H1 (cell line): Measurements from ENCODE around the gene NEO1. TPM values are rescaled to one million over a fixed set of nuclear protein-coding genes. Genes with fewer than 3 reads are reported as not detected.
A peak's percentile ranks its signal among the peaks of the same experiment; 100 is the strongest.

Source experiments
- CTCF ChIA-PET: fragments of 300-600 bp; sonication (Branson Sonifier 250); formaldehyde crosslinking; loops from one replicate; lab custom pipeline; 2021; ENCODE audit not compliant: partially characterized antibody; lab: Charles Lee
- POLR2A ChIA-PET: fragments of 300-600 bp; sonication (Branson Sonifier 250); formaldehyde crosslinking; loops from one replicate; lab custom pipeline; 2021; ENCODE audit warnings: inconsistent platforms; ENCODE audit not compliant: partially characterized antibody; lab: Charles Lee
- DNase-seq, 2 experiments: peaks; one replicate each; pipeline versions ENCODE4 v3.0.0 to v3.0.0-alpha.2; 2010 to 2022; ENCODE audit warnings: low spot score in 2 of 2, low read depth in 1 of 2, mixed read lengths in 1 of 2
- FAIRE-seq: peaks from 2 replicates; lab custom pipeline; 2011; peaks lifted over from hg19 to GRCh38; lab: Jason Lieb, UNC
- H2AFZ ChIP-seq: 2 replicates; pipeline ENCODE4 v1.8.1; 2012; ENCODE audit warnings: low read length, inconsistent platforms
- H2AK5ac ChIP-seq: 2 replicates; pipeline ENCODE4 v1.6.1; 2013; ENCODE audit warnings: low read depth, low read length
- H2BK120ac ChIP-seq: replicated peaks from 2 replicates; pipeline ENCODE3; 2013; ENCODE audit warnings: low read depth, low read length, inconsistent platforms
- H2BK12ac ChIP-seq: 2 replicates; pipeline ENCODE4 v1.6.1; 2013; ENCODE audit warnings: low read depth, low read length
- H2BK15ac ChIP-seq: 2 replicates; pipeline ENCODE4 v1.6.1; 2013; ENCODE audit warnings: low read length
- H2BK20ac ChIP-seq: 2 replicates; pipeline ENCODE4 v1.6.1; 2013; ENCODE audit warnings: low read length
- H2BK5ac ChIP-seq: 2 replicates; pipeline ENCODE4 v1.6.1; 2013; ENCODE audit warnings: low read depth, low read length
- H3K14ac ChIP-seq: 2 replicates; pipeline ENCODE4 v1.6.1; 2013; ENCODE audit warnings: inconsistent platforms; ENCODE audit not compliant: insufficient read length
- H3K18ac ChIP-seq: 2 replicates; pipeline ENCODE4 v1.6.1; 2013; ENCODE audit warnings: low read length; ENCODE audit errors: extremely low read depth
- H3K23ac ChIP-seq: 2 replicates; pipeline ENCODE4 v1.6.1; 2013; ENCODE audit warnings: inconsistent platforms; ENCODE audit not compliant: insufficient read length
- H3K23me2 ChIP-seq: 2 replicates; pipeline ENCODE4 v1.6.1; 2013; ENCODE audit warnings: low read depth, low read length
- H3K27ac ChIP-seq: 2 replicates; pipeline ENCODE4 v1.6.1; 2011; ENCODE audit warnings: low read depth, low read length, inconsistent platforms
- H3K27me3 ChIP-seq, 4 experiments: replicated peaks in 1 of 4; 1 replicate in 1 of 4; 2 replicates in 3 of 4; pipeline versions ENCODE4 v1.6.1 to v1.8.1; 2011 to 2013; ENCODE audit warnings: low read length in 3 of 4, mild to moderate bottlenecking in 3 of 4, inconsistent platforms in 2 of 4, mixed read lengths in 2 of 4, moderate library complexity in 1 of 4; ENCODE audit not compliant: control insufficient read depth in 3 of 4, insufficient read depth in 3 of 4; ENCODE audit errors: extremely low read depth in 1 of 4
- H3K36me3 ChIP-seq, 4 experiments: 2 replicates each; pipeline versions ENCODE4 v1.6.1 to v1.8.1; 2011 to 2013; ENCODE audit warnings: mild to moderate bottlenecking in 4 of 4, low read length in 3 of 4, moderate library complexity in 2 of 4, control low read depth in 1 of 4, inconsistent platforms in 1 of 4; ENCODE audit not compliant: insufficient read depth in 4 of 4, control insufficient read depth in 2 of 4
- H3K4ac ChIP-seq: replicated peaks from 2 replicates; pipeline ENCODE3; 2013; ENCODE audit warnings: low read length, low read depth, mixed read lengths, inconsistent platforms; ENCODE audit not compliant: insufficient read length
- H3K4me1 ChIP-seq, 4 experiments: replicated peaks in 1 of 4; 1 replicate in 1 of 4; 2 replicates in 3 of 4; pipeline versions ENCODE4 v1.6.1 to v1.8.1; 2011 to 2013; ENCODE audit warnings: low read length in 3 of 4, inconsistent platforms in 2 of 4, mixed read lengths in 1 of 4; ENCODE audit not compliant: insufficient read depth in 4 of 4, control insufficient read depth in 3 of 4
- H3K4me2 ChIP-seq, 2 experiments: 2 replicates each; pipeline versions ENCODE4 v1.6.1 to v1.8.1; 2011 to 2013; ENCODE audit warnings: low read depth in 2 of 2, low read length in 2 of 2, control low read depth in 1 of 2, inconsistent platforms in 1 of 2, mild to moderate bottlenecking in 1 of 2; ENCODE audit not compliant: insufficient read depth in 1 of 2
- H3K4me3 ChIP-seq, 4 experiments: fragments of 200-600, 300-600 bp in 1 of 4; sonication (generic), shearing (Covaris generic), sonication (Bioruptor Twin) in 1 of 4; 2 replicates each; pipeline versions ENCODE4 v1.5.1 to v1.8.1; 2011 to 2016; ENCODE audit warnings: low read length in 4 of 4, low read depth in 3 of 4, control low read depth in 2 of 4, inconsistent platforms in 2 of 4, mild to moderate bottlenecking in 2 of 4, mixed read lengths in 1 of 4, moderate library complexity in 1 of 4; ENCODE audit not compliant: insufficient read depth in 2 of 4; ENCODE audit errors: extremely low read depth in 1 of 4
- H3K56ac ChIP-seq: replicated peaks from 2 replicates; pipeline ENCODE3; 2013; ENCODE audit warnings: low read depth, mild to moderate bottlenecking, mixed read lengths, low read length, inconsistent platforms; ENCODE audit not compliant: insufficient read length
- H3K79me1 ChIP-seq: 2 replicates; pipeline ENCODE4 v1.6.1; 2013; ENCODE audit warnings: low read depth, low read length, control low read depth
- H3K79me2 ChIP-seq, 2 experiments: 2 replicates each; pipeline versions ENCODE4 v1.6.1 to v1.8.1; 2012 to 2013; ENCODE audit warnings: low read length in 2 of 2, mild to moderate bottlenecking in 2 of 2, inconsistent platforms in 1 of 2; ENCODE audit not compliant: insufficient read depth in 2 of 2, control insufficient read depth in 1 of 2
- H3K9ac ChIP-seq, 4 experiments: replicated peaks in 1 of 4; 1 replicate in 1 of 4; 2 replicates in 3 of 4; pipeline versions ENCODE4 v1.6.1 to v1.8.1; 2011 to 2013; ENCODE audit warnings: low read depth in 3 of 4, low read length in 3 of 4, control low read depth in 2 of 4, mild to moderate bottlenecking in 2 of 4, moderate library complexity in 2 of 4, inconsistent platforms in 1 of 4; ENCODE audit errors: extremely low read depth in 1 of 4
- H3K9me3 ChIP-seq, 2 experiments: 2 replicates each; pipeline versions ENCODE4 v1.6.1 to v1.8.1; 2012 to 2013; ENCODE audit warnings: mild to moderate bottlenecking in 2 of 2, moderate library complexity in 2 of 2, control low read depth in 1 of 2, inconsistent platforms in 1 of 2, low read depth in 1 of 2, low read length in 1 of 2, mixed read lengths in 1 of 2; ENCODE audit not compliant: insufficient read depth in 2 of 2
- H4K20me1 ChIP-seq, 2 experiments: replicated peaks in 1 of 2; 2 replicates each; pipeline versions ENCODE3 to v1.8.1; 2011 to 2013; ENCODE audit warnings: inconsistent platforms in 2 of 2, low read length in 2 of 2, mild to moderate bottlenecking in 1 of 2; ENCODE audit not compliant: insufficient read depth in 2 of 2, control insufficient read depth in 1 of 2
- H4K5ac ChIP-seq: 2 replicates; pipeline ENCODE4 v1.6.1; 2013; ENCODE audit warnings: low read length, low read depth, mixed read lengths, inconsistent platforms; ENCODE audit not compliant: insufficient read length
- H4K8ac ChIP-seq: 2 replicates; pipeline ENCODE4 v1.8.0; 2013; ENCODE audit warnings: mild to moderate bottlenecking, moderate library complexity, low read length, inconsistent platforms; ENCODE audit not compliant: insufficient read depth; ENCODE audit errors: extremely low read depth
- H4K91ac ChIP-seq: replicated peaks from 2 replicates; pipeline ENCODE3; 2013; ENCODE audit warnings: low read length, mixed read lengths, inconsistent platforms; ENCODE audit not compliant: insufficient read length
- JUN ChIP-seq: IDR thresholded peaks from 2 replicates; pipeline ENCODE4 v1.6.1; 2011; ENCODE audit warnings: low read depth, mild to moderate bottlenecking, improper control_type of control experiment, low read length
- MAFK ChIP-seq: IDR thresholded peaks from 2 replicates; pipeline ENCODE4 v1.6.1; 2012; ENCODE audit warnings: low read depth, mild to moderate bottlenecking, improper control_type of control experiment, low read length
- RAD21 ChIP-seq, 2 experiments: IDR thresholded peaks in 1 of 2; conservative IDR thresholded peaks in 1 of 2; 2 replicates each; pipeline ENCODE4 v1.6.1; 2011; ENCODE audit warnings: low read depth in 2 of 2, low read length in 2 of 2, improper control_type of control experiment in 1 of 2, inconsistent platforms in 1 of 2, mild to moderate bottlenecking in 1 of 2, moderate library complexity in 1 of 2
- WGBS, 2 experiments: shearing (Covaris generic) in 1 of 2; methylation state at CpG; one replicate each; pipeline versions ENCODE4 v1.1.6 to v1.1.7; 2013 to 2015; ENCODE audit warnings: low lambda C conversion rate in 2 of 2, mixed read lengths in 2 of 2, inconsistent platforms in 1 of 2, low coverage in 1 of 2, missing lambda C conversion rate in 1 of 2; ENCODE audit not compliant: insufficient replicate concordance in 2 of 2, insufficient coverage in 1 of 2, insufficient read length in 1 of 2; ENCODE audit errors: extremely low coverage in 1 of 2, missing lambda C conversion rate in 1 of 2; 5-methylcytosine and 5-hydroxymethylcytosine counted together
- polyA plus RNA-seq, 7 experiments: library from polyadenylated mRNA; depleted of rRNA in 3 of 7; stranded (reverse) in 5 of 7; unstranded in 2 of 7; fragments of >200 nt in 5 of 7; fragments of 200-250 nt in 2 of 7; gene quantifications; 1 replicate in 5 of 7; 2 replicates in 1 of 7; 4 replicates in 1 of 7; pipeline versions ENCODE4 v1.2.1 to v1.2.3, GENCODE V29; 2011 to 2013; ENCODE audit warnings: missing spikeins in 2 of 7, mixed read lengths in 2 of 7
- total RNA-seq: library from RNA; stranded (reverse); fragmentation: NEBNext Ultra II Directional; extraction: Animal tissue kit (Norgen Biotek cat#: 25700); gene quantifications from 2 replicates; pipeline ENCODE4 v1.2.1, GENCODE V29; 2021
- TF ChIP-seq, protein P1 (sequence below), 3 experiments: IDR thresholded peaks; 1 replicate in 2 of 3; 2 replicates in 1 of 3; pipeline versions ENCODE4 v1.5.1 to v1.6.1; 2011; ENCODE audit warnings: low read length in 3 of 3, mild to moderate bottlenecking in 3 of 3, inconsistent platforms in 2 of 3, low read depth in 1 of 3, moderate library complexity in 1 of 3; ENCODE audit not compliant: insufficient read depth in 1 of 3; ENCODE audit errors: control extremely low read depth in 1 of 3

NEO1 gene
- total and polyA plus RNA-seq, 2 of the 8 experiments (the other 6 are each of a cell fraction or from before 2014, with no cell fraction given): 36.0 to 51.0 TPM

DNA sequence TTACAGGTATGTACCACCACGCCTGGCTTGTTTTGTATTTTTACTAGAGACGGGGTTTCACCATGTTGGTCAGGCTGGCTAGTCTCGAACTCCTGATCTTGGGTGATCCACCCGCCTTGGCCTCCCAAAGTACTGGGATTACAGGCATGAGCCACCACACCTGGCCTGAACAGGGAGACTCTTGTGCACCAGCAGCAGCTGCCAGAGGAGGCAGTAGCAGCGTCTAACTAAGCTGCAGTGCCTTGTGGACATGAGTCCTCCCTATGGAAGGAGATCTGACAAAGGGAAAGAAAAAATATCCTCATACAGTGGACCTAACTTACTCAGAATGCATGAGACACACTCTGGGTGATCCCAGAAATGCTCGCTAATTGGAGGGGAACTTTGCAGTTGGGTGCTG, 36.8 kb upstream of the NEO1 start:
- ChIA-PET POLR2A (no interaction called here), CTCF (interaction anchor here (0.9 to 2.0 kb wide), 11 partner anchors 8 to 180 kb away, joined by 3 to 5 read pairs (median 3); no protein-coding TSS in a partner anchor)
- no peak overlapping the region for H4K91ac ChIP-seq
- H4K5ac ChIP-seq: no peak overlapping the region
- no peak overlapping the region for H2BK12ac ChIP-seq
- H3K23me2 ChIP-seq: no peaks in the 10 kb centered on the region
- no peak overlapping the region for H3K9ac ChIP-seq
- no peak overlapping the region for H3K4me2 ChIP-seq
- TF ChIP-seq RAD21 (IDR thresholded peaks at IDR 0.05 in 1 of 2, conservative IDR thresholded peaks at IDR 0.05 in 1 of 2; ENCODE audit: low read depth in 2 of 2, low read length in 2 of 2): peak; percentile 6 to 37; a peak in 1 of 4 replicates
- TF ChIP-seq, protein P1, sequence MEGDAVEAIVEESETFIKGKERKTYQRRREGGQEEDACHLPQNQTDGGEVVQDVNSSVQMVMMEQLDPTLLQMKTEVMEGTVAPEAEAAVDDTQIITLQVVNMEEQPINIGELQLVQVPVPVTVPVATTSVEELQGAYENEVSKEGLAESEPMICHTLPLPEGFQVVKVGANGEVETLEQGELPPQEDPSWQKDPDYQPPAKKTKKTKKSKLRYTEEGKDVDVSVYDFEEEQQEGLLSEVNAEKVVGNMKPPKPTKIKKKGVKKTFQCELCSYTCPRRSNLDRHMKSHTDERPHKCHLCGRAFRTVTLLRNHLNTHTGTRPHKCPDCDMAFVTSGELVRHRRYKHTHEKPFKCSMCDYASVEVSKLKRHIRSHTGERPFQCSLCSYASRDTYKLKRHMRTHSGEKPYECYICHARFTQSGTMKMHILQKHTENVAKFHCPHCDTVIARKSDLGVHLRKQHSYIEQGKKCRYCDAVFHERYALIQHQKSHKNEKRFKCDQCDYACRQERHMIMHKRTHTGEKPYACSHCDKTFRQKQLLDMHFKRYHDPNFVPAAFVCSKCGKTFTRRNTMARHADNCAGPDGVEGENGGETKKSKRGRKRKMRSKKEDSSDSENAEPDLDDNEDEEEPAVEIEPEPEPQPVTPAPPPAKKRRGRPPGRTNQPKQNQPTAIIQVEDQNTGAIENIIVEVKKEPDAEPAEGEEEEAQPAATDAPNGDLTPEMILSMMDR (IDR thresholded peaks at IDR 0.05; ENCODE audit: control extremely low read depth in 1 of 3, insufficient read depth in 1 of 3, low read depth in 1 of 3, low read length in 3 of 3): peak; percentile 28 to 57 (median 53); a peak in 2 of 4 replicates
- TF ChIP-seq MAFK: no peak
- TF ChIP-seq JUN: no peak
- no peak overlapping the region for H2BK15ac ChIP-seq
- no peak overlapping the region for H2AK5ac ChIP-seq
- no peak overlapping the region for H2BK120ac ChIP-seq
- H3K56ac ChIP-seq: no peak overlapping the region
- peaks cover 0 to 3% (median 3%) of the 10 kb centered on the region in 4 experiments; a peak in 4 of 7 replicates for H3K4me1 ChIP-seq
- H3K9me3 ChIP-seq: no peaks in the 10 kb centered on the region
- H2BK5ac ChIP-seq: no peak overlapping the region
- H4K20me1 ChIP-seq: no peaks in the 10 kb centered on the region
- WGBS, 2 experiments: 79% methylated on average over 6 of the region's 6 CpGs; no CpG with 5 or more reads in 1 of the 2 experiments
- H3K27me3 ChIP-seq: no peaks in the 10 kb centered on the region
- no peaks in the 10 kb centered on the region for H3K36me3 ChIP-seq
- no peak overlapping the region for H3K27ac ChIP-seq
- H3K18ac ChIP-seq: no peak overlapping the region
- H3K79me1 ChIP-seq: no peaks in the 10 kb centered on the region
- H3K4ac ChIP-seq: no peak overlapping the region
- H4K8ac ChIP-seq: no peak overlapping the region
- no peak overlapping the region for H3K14ac ChIP-seq
- DNase-seq (peak in 1 of 2 experiments; percentile 47), FAIRE-seq (no peak)
- no peak overlapping the region for H3K23ac ChIP-seq
- no peak overlapping the region for H3K4me3 ChIP-seq
- 0 out of 2 replicates have a peak overlapping the region, but pooled peaks have one; percentile 35 for H2BK20ac ChIP-seq
- H3K79me2 ChIP-seq: no peaks in the 10 kb centered on the region
- no peak overlapping the region for H2AFZ ChIP-seq
